ENCODE measurements around the gene PTMS. TPM values are rescaled to one million over a fixed set of nuclear protein-coding genes. Genes with fewer than 3 reads are reported as not detected.

The PTMS gene
- total and polyA plus RNA-seq, 2 donors (not counting 1 experiment from before 2014, with no cell fraction given) = 63.6 to 312 TPM

DNA sequence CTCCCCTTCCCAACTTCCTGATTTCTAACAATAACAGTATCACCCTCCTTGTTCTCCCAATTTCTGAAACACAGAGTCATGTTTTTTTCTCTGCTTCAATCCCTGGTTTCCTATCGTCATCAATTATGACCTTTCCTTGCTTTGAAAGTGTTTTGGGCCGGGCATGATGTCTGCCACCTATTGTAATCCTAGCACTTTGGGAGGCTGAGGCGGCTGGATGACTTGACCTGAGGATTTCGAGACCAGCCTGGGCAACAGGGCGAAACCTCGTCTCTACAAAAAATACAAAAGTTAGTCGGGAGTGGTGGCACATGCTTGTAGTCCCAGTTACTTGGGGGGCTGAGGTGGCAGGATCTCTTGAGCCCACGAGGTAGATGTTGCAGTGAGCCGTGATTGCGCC lies 42.9 kb downstream of the PTMS start:
- Histone ChIP-seq H3K9me3 (ENCODE audit: control insufficient read depth, insufficient read depth, low read depth, low read length) (no peaks in the 10 kb centered on the region), H3K36me3 (ENCODE audit: control insufficient read depth, insufficient read depth, low read length) (no peaks in the 10 kb centered on the region), H3K27me3 (ENCODE audit: control insufficient read depth, insufficient read depth, low read length) (no peaks in the 10 kb centered on the region), H3K79me2 (ENCODE audit: control insufficient read depth, insufficient read depth, low read length) (no peaks in the 10 kb centered on the region), H2AFZ (ENCODE audit: low read length) (no peak overlapping the region), H4K20me1 (ENCODE audit: control insufficient read depth, extremely low read depth, insufficient read depth, low read length) (no peaks in the 10 kb centered on the region), H3K27ac (ENCODE audit: insufficient read depth, low read length) (no peak overlapping the region), H3K9ac (ENCODE audit: insufficient read depth, low read length) (no peak overlapping the region), H3K4me1 (ENCODE audit: control insufficient read depth, extremely low read depth, insufficient read depth, low read length) (no peaks in the 10 kb centered on the region), H3K4me2 (ENCODE audit: extremely low read depth, insufficient read depth, low read length) (no peak overlapping the region), H3K4me3 (replicated peaks in 1 of 4; ENCODE audit: control extremely low read depth in 1 of 4, insufficient read depth in 1 of 4, low read depth in 3 of 4, low read length in 4 of 4) (no peak overlapping the region)
- no peak for DNase-seq (ENCODE audit: low read depth in 2 of 2)
- TF ChIP-seq, protein P1, sequence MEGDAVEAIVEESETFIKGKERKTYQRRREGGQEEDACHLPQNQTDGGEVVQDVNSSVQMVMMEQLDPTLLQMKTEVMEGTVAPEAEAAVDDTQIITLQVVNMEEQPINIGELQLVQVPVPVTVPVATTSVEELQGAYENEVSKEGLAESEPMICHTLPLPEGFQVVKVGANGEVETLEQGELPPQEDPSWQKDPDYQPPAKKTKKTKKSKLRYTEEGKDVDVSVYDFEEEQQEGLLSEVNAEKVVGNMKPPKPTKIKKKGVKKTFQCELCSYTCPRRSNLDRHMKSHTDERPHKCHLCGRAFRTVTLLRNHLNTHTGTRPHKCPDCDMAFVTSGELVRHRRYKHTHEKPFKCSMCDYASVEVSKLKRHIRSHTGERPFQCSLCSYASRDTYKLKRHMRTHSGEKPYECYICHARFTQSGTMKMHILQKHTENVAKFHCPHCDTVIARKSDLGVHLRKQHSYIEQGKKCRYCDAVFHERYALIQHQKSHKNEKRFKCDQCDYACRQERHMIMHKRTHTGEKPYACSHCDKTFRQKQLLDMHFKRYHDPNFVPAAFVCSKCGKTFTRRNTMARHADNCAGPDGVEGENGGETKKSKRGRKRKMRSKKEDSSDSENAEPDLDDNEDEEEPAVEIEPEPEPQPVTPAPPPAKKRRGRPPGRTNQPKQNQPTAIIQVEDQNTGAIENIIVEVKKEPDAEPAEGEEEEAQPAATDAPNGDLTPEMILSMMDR (conservative IDR thresholded peaks at IDR 0.05 in 1 of 2, IDR thresholded peaks at IDR 0.05 in 1 of 2; ENCODE audit: low read depth in 1 of 2, low read length in 2 of 2) = no peak
- no peak for TF ChIP-seq EZH2 (IDR thresholded peaks at IDR 0.05; ENCODE audit: low read length, missing control alignments)

DNA sequence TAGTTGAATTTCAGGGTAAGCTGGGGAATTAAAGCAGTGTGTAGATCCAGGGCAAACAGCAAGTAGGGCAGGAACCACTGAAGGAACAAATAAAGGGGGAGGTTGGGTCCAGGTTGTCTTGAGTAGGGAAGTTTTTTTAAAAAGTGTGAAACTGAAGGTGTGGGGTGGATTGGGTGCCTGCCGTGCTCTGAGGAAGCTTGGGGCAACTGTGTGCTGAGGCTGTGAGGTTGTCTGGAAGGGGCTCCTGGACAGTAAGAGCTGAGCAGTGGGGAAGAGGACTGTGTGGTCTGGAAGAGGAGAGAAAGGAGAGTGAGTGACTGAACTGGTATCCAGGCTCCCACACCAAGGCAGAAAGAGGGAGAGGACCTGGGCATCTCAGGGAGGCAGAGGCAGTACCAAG lies 44.6 kb downstream of the PTMS start:
- Histone ChIP-seq H3K27me3 (ENCODE audit: control insufficient read depth, insufficient read depth, low read length) (no peaks in the 10 kb centered on the region), H3K9me3 (ENCODE audit: control insufficient read depth, insufficient read depth, low read depth, low read length) (no peaks in the 10 kb centered on the region), H3K79me2 (ENCODE audit: control insufficient read depth, insufficient read depth, low read length) (no peaks in the 10 kb centered on the region), H3K4me1 (ENCODE audit: control insufficient read depth, extremely low read depth, insufficient read depth, low read length) (no peaks in the 10 kb centered on the region), H3K4me2 (ENCODE audit: extremely low read depth, insufficient read depth, low read length) (no peak overlapping the region), H4K20me1 (ENCODE audit: control insufficient read depth, extremely low read depth, insufficient read depth, low read length) (no peaks in the 10 kb centered on the region), H3K27ac (ENCODE audit: insufficient read depth, low read length) (no peak overlapping the region), H3K4me3 (replicated peaks in 1 of 4; ENCODE audit: control extremely low read depth in 1 of 4, insufficient read depth in 1 of 4, low read depth in 3 of 4, low read length in 4 of 4) (no peak overlapping the region), H2AFZ (ENCODE audit: low read length) (no peak overlapping the region), H3K36me3 (ENCODE audit: control insufficient read depth, insufficient read depth, low read length) (no peaks in the 10 kb centered on the region), H3K9ac (ENCODE audit: insufficient read depth, low read length) (no peak overlapping the region)
- TF ChIP-seq, protein P1 (conservative IDR thresholded peaks at IDR 0.05 in 1 of 2, IDR thresholded peaks at IDR 0.05 in 1 of 2; ENCODE audit: low read depth in 1 of 2, low read length in 2 of 2) = no peak
- TF ChIP-seq EZH2 (IDR thresholded peaks at IDR 0.05; ENCODE audit: low read length, missing control alignments) = no peak
- DNase-seq (ENCODE audit: low read depth in 2 of 2) = no peak

DNA sequence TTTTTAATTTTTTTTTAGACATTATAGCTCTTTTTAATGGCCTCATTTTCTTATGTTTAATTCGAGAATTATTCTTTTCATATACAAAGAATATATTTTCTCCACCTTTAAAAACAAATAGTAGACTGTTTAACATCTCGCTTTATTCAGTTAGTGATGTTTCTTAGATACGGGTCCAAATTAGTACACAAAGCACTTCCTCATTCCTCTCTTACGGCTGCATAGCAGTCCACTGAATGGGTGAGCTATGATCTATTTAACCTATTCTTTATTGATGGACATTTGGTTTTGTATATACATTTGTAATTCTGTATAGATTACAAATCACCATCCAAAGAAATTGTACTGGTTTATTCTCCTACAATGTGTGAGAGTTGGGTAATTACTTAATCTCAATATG lies 47.2 kb downstream of the PTMS start:
- Histone ChIP-seq H3K9me3 (ENCODE audit: control insufficient read depth, insufficient read depth, low read depth, low read length) (no peaks in the 10 kb centered on the region), H3K4me1 (ENCODE audit: control insufficient read depth, extremely low read depth, insufficient read depth, low read length) (no peaks in the 10 kb centered on the region), H3K4me3 (replicated peaks in 1 of 4; ENCODE audit: control extremely low read depth in 1 of 4, insufficient read depth in 1 of 4, low read depth in 3 of 4, low read length in 4 of 4) (no peak overlapping the region), H3K27ac (ENCODE audit: insufficient read depth, low read length) (no peak overlapping the region), H3K4me2 (ENCODE audit: extremely low read depth, insufficient read depth, low read length) (no peak overlapping the region), H2AFZ (ENCODE audit: low read length) (no peak overlapping the region), H3K27me3 (ENCODE audit: control insufficient read depth, insufficient read depth, low read length) (no peaks in the 10 kb centered on the region), H3K79me2 (ENCODE audit: control insufficient read depth, insufficient read depth, low read length) (no peaks in the 10 kb centered on the region), H3K36me3 (ENCODE audit: control insufficient read depth, insufficient read depth, low read length) (peaks cover 4% of the 10 kb centered on the region), H3K9ac (ENCODE audit: insufficient read depth, low read length) (no peak overlapping the region), H4K20me1 (ENCODE audit: control insufficient read depth, extremely low read depth, insufficient read depth, low read length) (no peaks in the 10 kb centered on the region)
- no peak for DNase-seq (ENCODE audit: low read depth in 2 of 2)
- TF ChIP-seq, protein P1 (conservative IDR thresholded peaks at IDR 0.05 in 1 of 2, IDR thresholded peaks at IDR 0.05 in 1 of 2; ENCODE audit: low read depth in 1 of 2, low read length in 2 of 2) = no peak
- TF ChIP-seq EZH2 (IDR thresholded peaks at IDR 0.05; ENCODE audit: low read length, missing control alignments) = no peak

All from fibroblast of lung (primary cell).